ENCODE data around the gene OXNAD1. TPM values are rescaled to one million over a fixed set of nuclear protein-coding genes. Genes with fewer than 3 reads are reported as not detected.
A peak's percentile ranks its signal among the peaks of the same experiment; 100 is the strongest.

OXNAD1 gene
- total RNA-seq, 2 donors from 2014 or later: 16.1 to 22.4 TPM

DNA sequence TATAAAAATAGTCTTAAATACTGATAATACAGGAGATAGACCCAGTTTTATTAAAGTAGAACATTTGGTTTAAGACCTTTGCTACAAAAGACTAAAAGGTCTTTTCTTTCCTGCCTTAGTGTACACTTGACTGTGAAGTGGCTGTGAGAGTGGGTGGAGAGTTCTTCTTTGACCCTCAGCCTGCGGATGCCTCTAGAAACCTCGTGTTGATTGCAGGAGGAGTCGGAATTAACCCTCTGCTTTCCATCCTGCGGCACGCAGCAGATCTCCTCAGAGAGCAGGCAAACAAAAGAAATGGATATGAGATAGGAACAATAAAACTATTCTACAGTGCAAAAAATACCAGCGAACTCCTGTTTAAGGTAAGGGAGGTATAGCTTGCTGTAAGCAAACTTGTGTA, 36.5 kb downstream of the OXNAD1 start:
- DNase-seq: no peak
- Histone ChIP-seq H3K36me3 (ENCODE audit: control insufficient read depth, insufficient read depth, low read length) (peaks cover 33% of the 10 kb centered on the region), H3K27ac (ENCODE audit: low read depth, low read length) (no peak overlapping the region), H3K9ac (ENCODE audit: extremely low read depth, low read length, poor library complexity, severe bottlenecking) (no peak overlapping the region), H3K9me3 (ENCODE audit: control insufficient read depth, low read length) (peaks cover 11% of the 10 kb centered on the region), H3K27me3 (ENCODE audit: control insufficient read depth, insufficient read depth, low read length, poor library complexity, severe bottlenecking) (no peaks in the 10 kb centered on the region), H3K4me3 (ENCODE audit: low read length) (no peak overlapping the region), H3K4me1 (ENCODE audit: control insufficient read depth, insufficient read depth, low read length) (peaks cover 3% of the 10 kb centered on the region)
- H3K36me3 Mint-ChIP-seq (ENCODE audit: low read depth): peaks cover 51% of the 10 kb centered on the region
- peak overlapping the region; percentile 50 for H3K27ac Mint-ChIP-seq
- H3K4me1 Mint-ChIP-seq: peaks cover 8% of the 10 kb centered on the region
- WGBS, 2 experiments (ENCODE audit: insufficient coverage in 1 of 2, insufficient read length in 1 of 2): 68% methylated on average over 6 of the region's 6 CpGs; no CpG with 5 or more reads in 1 of the 2 experiments
- peaks cover 3% of the 10 kb centered on the region for H3K9me3 Mint-ChIP-seq
- H3K27me3 Mint-ChIP-seq (ENCODE audit: insufficient read depth): no peaks in the 10 kb centered on the region
- no peak for TF ChIP-seq CTCF (conservative IDR thresholded peaks at IDR 0.05)
- H3K4me3 Mint-ChIP-seq: no peak overlapping the region

- WGBS, 2 experiments (ENCODE audit: insufficient coverage in 1 of 2, insufficient read length in 1 of 2): 78 to 82% methylated on average over 6 of the region's 6 CpGs
- DNase-seq: no peak
- Histone ChIP-seq H3K4me3 (ENCODE audit: low read length) (no peak overlapping the region), H3K36me3 (ENCODE audit: control insufficient read depth, insufficient read depth, low read length) (peaks cover 27% of the 10 kb centered on the region), H3K27ac (ENCODE audit: low read depth, low read length) (no peak overlapping the region), H3K9ac (ENCODE audit: extremely low read depth, low read length, poor library complexity, severe bottlenecking) (no peak overlapping the region), H3K27me3 (ENCODE audit: control insufficient read depth, insufficient read depth, low read length, poor library complexity, severe bottlenecking) (no peaks in the 10 kb centered on the region), H3K4me1 (ENCODE audit: control insufficient read depth, insufficient read depth, low read length) (peaks cover 3% of the 10 kb centered on the region), H3K9me3 (ENCODE audit: control insufficient read depth, low read length) (peaks cover 5% of the 10 kb centered on the region)
- H3K36me3 Mint-ChIP-seq (ENCODE audit: low read depth): peaks cover 45% of the 10 kb centered on the region
- peaks cover 8% of the 10 kb centered on the region for H3K4me1 Mint-ChIP-seq
- H3K9me3 Mint-ChIP-seq: no peaks in the 10 kb centered on the region
- no peaks in the 10 kb centered on the region for H3K27me3 Mint-ChIP-seq (ENCODE audit: insufficient read depth)
- no peak overlapping the region for H3K4me3 Mint-ChIP-seq
- no peak overlapping the region for H3K27ac Mint-ChIP-seq
- no peak for TF ChIP-seq CTCF (conservative IDR thresholded peaks at IDR 0.05)
Observed at GRCh38 chr3:16302082-16302631, 37.1 kb downstream of the OXNAD1 start.

DNA sequence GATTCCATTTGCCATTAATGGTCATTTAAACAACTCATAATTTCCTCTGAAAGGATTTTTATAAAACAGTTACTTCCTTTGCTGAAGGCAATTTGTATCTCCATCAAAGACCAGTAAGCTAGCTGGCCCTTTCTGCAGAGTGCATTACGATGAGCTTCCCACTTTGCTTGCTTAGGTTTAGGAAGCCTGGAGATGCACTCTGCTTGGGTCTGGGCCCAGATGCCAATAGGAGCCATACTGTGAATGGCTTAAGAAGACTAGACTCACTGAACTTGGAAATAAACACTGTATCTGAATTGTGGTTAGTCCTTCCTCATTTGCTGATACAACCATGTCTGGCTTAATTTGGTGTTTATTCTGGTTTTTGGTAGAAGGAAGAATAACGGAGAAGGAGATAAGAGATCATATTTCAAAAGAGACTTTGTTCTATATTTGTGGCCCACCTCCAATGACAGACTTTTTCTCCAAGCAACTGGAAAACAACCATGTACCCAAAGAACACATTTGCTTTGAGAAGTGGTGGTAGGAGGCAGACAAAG, 38.1 kb downstream of the OXNAD1 start:
- H3K9ac ChIP-seq (ENCODE audit: extremely low read depth, low read length, poor library complexity, severe bottlenecking): no peak overlapping the region
- no peak for TF ChIP-seq CTCF (conservative IDR thresholded peaks at IDR 0.05)
- Mint-ChIP-seq H3K9me3 (no peaks in the 10 kb centered on the region), H3K27me3 (ENCODE audit: insufficient read depth) (no peaks in the 10 kb centered on the region), H3K4me1 (peaks cover 8% of the 10 kb centered on the region), H3K27ac (no peak overlapping the region), H3K4me3 (no peak overlapping the region), H3K36me3 (ENCODE audit: low read depth) (peaks cover 37% of the 10 kb centered on the region)
- no peaks in the 10 kb centered on the region for H3K27me3 ChIP-seq (ENCODE audit: control insufficient read depth, insufficient read depth, low read length, poor library complexity, severe bottlenecking)
- DNase-seq: no peak
- peaks cover 3% of the 10 kb centered on the region for H3K4me1 ChIP-seq (ENCODE audit: control insufficient read depth, insufficient read depth, low read length)
- H3K4me3 ChIP-seq (ENCODE audit: low read length): no peak overlapping the region
- WGBS, 2 experiments (ENCODE audit: insufficient coverage in 1 of 2, insufficient read length in 1 of 2): 98 to 100% methylated on average over 1 to 2 of the region's 2 CpGs
- peaks cover 26% of the 10 kb centered on the region for H3K36me3 ChIP-seq (ENCODE audit: control insufficient read depth, insufficient read depth, low read length)
- no peaks in the 10 kb centered on the region for H3K9me3 ChIP-seq (ENCODE audit: control insufficient read depth, low read length)
- H3K27ac ChIP-seq (ENCODE audit: low read depth, low read length): no peak overlapping the region
